Measurements from ENCODE around the gene RAB36. TPM values are rescaled to one million over a fixed set of nuclear protein-coding genes. Genes with fewer than 3 reads are reported as not detected.

RAB36 gene
- total and polyA plus RNA-seq, 7 donors, result 0.05 to 0.56 (median 0.23) TPM; not detected in 1

DNA sequence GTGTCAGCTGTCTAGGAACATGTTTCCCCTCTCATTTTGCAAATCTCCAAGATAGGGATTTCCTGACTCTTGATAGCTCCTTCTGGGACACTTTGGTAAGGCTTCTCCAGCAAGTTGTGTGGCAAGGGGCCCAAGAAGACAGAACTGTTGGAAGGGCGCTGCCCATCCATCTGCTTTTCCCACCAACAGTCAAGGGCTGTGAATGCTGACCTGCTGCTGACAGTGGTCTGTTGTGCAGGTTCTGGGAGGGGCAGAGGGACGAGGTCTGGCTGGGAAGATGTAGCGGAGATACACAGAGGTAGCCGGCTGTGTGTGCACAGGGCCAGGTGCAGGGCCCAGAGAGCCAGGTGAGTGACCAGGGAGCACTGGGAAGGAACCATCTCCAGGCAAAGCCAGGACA, 47.3 kb downstream of the RAB36 start:
- Histone ChIP-seq H3K27me3 (ENCODE audit: insufficient read depth in 3 of 3, low read length in 2 of 3) (no peaks in the 10 kb centered on the region), H3K4me1 (no peaks in the 10 kb centered on the region), H3K4me3 (no peak overlapping the region), H3K36me3 (ENCODE audit: insufficient read depth in 1 of 2, low read depth in 1 of 2) (no peaks in the 10 kb centered on the region), H3K9me3 (no peaks in the 10 kb centered on the region), H3K27ac (no peak overlapping the region)
- ATAC-seq, result no peak
- TF ChIP-seq, protein P1, sequence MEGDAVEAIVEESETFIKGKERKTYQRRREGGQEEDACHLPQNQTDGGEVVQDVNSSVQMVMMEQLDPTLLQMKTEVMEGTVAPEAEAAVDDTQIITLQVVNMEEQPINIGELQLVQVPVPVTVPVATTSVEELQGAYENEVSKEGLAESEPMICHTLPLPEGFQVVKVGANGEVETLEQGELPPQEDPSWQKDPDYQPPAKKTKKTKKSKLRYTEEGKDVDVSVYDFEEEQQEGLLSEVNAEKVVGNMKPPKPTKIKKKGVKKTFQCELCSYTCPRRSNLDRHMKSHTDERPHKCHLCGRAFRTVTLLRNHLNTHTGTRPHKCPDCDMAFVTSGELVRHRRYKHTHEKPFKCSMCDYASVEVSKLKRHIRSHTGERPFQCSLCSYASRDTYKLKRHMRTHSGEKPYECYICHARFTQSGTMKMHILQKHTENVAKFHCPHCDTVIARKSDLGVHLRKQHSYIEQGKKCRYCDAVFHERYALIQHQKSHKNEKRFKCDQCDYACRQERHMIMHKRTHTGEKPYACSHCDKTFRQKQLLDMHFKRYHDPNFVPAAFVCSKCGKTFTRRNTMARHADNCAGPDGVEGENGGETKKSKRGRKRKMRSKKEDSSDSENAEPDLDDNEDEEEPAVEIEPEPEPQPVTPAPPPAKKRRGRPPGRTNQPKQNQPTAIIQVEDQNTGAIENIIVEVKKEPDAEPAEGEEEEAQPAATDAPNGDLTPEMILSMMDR (IDR thresholded peaks at IDR 0.05), result no peak
- intact Hi-C loops (cut with DNase I), result no loop called here
- DNase-seq, result no peak
- WGBS, 3 donors, result 96 to 98% (median 97%) methylated on average over 4 of the region's 4 CpGs

DNA sequence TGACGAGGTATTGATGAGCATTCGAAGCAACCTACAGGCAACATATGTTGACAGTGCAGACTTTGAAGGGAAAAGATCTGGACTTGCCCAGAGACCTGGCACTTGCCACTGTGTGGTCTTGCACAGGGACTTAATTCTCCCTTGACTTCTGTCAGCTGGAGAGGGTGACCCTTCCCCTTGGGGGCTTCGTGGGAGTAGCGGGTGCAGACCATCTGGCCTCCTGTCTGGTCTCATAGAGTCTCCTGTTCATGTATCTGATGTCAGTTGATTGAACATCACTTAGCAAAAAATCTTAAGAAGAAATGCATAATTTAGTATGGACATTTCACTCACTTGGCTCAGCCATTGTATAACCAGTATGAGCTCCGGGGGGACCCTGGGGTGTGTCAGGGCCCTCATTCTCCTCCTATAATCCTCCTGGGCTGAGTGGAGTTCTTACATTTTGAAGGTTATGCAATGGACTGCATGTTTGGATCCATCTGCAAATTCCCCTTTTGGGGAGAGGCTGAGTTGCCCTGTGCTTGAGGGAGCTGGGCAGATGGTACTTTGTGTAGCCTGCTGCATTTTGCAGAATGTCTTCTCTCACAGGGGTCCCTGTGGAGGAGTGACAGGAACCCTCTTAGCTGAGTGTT, 48.0 kb downstream of the RAB36 start:
- ATAC-seq, result no peak
- TF ChIP-seq, protein P1 (IDR thresholded peaks at IDR 0.05), result no peak
- Histone ChIP-seq H3K4me3 (no peak overlapping the region), H3K27ac (no peak overlapping the region), H3K9me3 (no peaks in the 10 kb centered on the region), H3K27me3 (ENCODE audit: insufficient read depth in 3 of 3, low read length in 2 of 3) (no peaks in the 10 kb centered on the region), H3K4me1 (no peaks in the 10 kb centered on the region), H3K36me3 (ENCODE audit: insufficient read depth in 1 of 2, low read depth in 1 of 2) (no peaks in the 10 kb centered on the region)
- no peak for DNase-seq
- WGBS, 3 donors, result 88 to 94% (median 93%) methylated on average over 5 of the region's 5 CpGs
- intact Hi-C loops (cut with DNase I), result no loop called here

DNA sequence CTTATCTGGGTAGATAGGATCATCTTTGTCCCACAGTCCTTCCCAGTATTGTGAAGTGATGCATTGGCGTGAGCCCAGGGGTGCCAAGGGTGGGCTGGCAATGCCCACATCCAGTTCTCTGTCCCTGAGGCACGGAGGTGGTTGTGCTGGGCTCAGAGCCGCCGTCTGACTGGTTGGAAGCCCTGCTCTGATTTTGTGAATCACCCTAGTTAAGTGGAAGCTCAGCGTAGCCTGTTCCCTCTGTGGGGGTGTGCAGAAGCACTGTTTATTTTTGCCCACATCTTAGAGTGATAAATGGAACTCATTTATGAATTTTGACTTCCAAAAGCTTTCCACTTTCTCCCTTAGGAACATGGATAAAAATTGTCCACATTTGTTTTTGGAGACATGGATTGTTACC, 48.6 kb downstream of the RAB36 start:
- Histone ChIP-seq H3K9me3 (no peaks in the 10 kb centered on the region), H3K27ac (no peak overlapping the region), H3K4me1 (no peaks in the 10 kb centered on the region), H3K27me3 (ENCODE audit: insufficient read depth in 3 of 3, low read length in 2 of 3) (no peaks in the 10 kb centered on the region), H3K36me3 (ENCODE audit: insufficient read depth in 1 of 2, low read depth in 1 of 2) (no peaks in the 10 kb centered on the region), H3K4me3 (no peak overlapping the region)
- WGBS, 3 donors, result 82 to 86% (median 82%) methylated on average over 5 of the region's 5 CpGs
- intact Hi-C loops (cut with DNase I), result no loop called here
- no peak for ATAC-seq
- no peak for DNase-seq
- TF ChIP-seq, protein P1 (IDR thresholded peaks at IDR 0.05), result no peak

DNA sequence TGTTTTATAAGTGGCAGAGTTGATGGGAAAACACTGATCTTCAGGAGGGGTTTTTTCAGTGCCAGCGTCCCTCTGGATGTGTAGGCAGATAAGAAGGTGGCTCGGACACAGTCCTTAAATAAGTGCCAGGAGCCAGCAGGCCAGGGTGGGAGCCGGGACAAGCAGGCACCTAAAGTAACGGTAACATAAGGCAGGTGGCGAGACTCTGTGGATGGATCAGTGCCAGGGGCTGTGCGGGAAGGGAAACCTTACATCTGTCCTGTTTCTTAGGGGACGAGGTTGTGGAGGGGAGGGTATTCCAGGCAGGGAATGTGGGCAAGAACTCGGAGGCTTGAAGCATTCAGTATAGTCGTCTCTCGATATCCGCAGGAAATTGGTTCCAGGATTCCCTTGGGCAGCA, 50.9 kb downstream of the RAB36 start:
- DNase-seq (no peak), ATAC-seq (no peak)
- Histone ChIP-seq H3K27me3 (ENCODE audit: insufficient read depth in 3 of 3, low read length in 2 of 3) (no peaks in the 10 kb centered on the region), H3K4me3 (no peak overlapping the region), H3K36me3 (ENCODE audit: insufficient read depth in 1 of 2, low read depth in 1 of 2) (no peaks in the 10 kb centered on the region), H3K9me3 (no peaks in the 10 kb centered on the region), H3K4me1 (no peaks in the 10 kb centered on the region), H3K27ac (no peak overlapping the region)
- intact Hi-C loops (cut with DNase I), result no loop called here
- TF ChIP-seq, protein P1 (IDR thresholded peaks at IDR 0.05), result no peak
- WGBS, 3 donors, result 75 to 81% (median 79%) methylated on average over 11 of the region's 11 CpGs

DNA sequence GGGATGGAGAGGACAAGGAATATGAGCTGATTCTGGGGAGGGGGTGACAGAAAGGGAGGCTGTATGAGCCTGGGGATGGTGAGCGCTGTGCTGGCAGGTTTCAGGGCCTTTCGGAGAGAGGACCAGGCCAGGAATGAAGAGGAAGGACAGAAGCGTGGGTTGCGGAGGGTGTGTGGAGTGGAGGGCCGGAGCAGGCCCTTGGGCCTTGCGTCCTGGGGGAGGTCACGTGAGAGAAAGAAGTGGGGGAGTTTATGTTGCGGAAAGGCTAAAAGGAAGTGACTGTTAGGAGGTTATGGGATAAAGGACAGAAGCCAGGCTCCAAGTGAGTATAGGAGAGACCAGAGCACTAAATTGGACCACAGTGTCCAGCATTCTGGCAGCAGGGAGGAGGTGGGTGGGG, 52.6 kb downstream of the RAB36 start:
- H3K27me3 ChIP-seq (ENCODE audit: insufficient read depth in 3 of 3, low read length in 2 of 3), result no peaks in the 10 kb centered on the region
- DNase-seq (no peak), ATAC-seq (no peak)
- WGBS, 3 donors, result 90 to 96% (median 96%) methylated on average over 8 of the region's 8 CpGs
- no peak overlapping the region for H3K4me3 ChIP-seq
- TF ChIP-seq, protein P1 (IDR thresholded peaks at IDR 0.05), result no peak
- H3K9me3 ChIP-seq, result no peaks in the 10 kb centered on the region
- H3K36me3 ChIP-seq (ENCODE audit: insufficient read depth in 1 of 2, low read depth in 1 of 2), result no peaks in the 10 kb centered on the region
- intact Hi-C loops (cut with DNase I), result no loop called here
- no peak overlapping the region for H3K27ac ChIP-seq
- no peaks in the 10 kb centered on the region for H3K4me1 ChIP-seq

Measured in psoas muscle (tissue), 8 donors.